MV-4-11 (cell line): ENCODE measurements around the gene CD1E.
A peak's percentile ranks its signal among the peaks of the same experiment; 100 is the strongest.
"Not testable (repeated sequence)": the region's sequence is repeated elsewhere in the genome, so short reads cannot be mapped to it uniquely, and the experiment has no call there.

Source experiments
- DNase-seq: peaks from one replicate; lab custom pipeline; 2025; lab: John Stamatoyannopoulos, UW

Gene CD1E

GRCh38 chr1:158362482-158362881, 8.8 kb downstream of the CD1E start:
- no peak for DNase-seq

GRCh38 chr1:158362941-158363340, 9.2 kb downstream of the CD1E start:
- no peak for DNase-seq

GRCh38 chr1:158366783-158367182, 13.1 kb downstream of the CD1E start:
- DNase-seq = no peak

GRCh38 chr1:158371188-158371953, 17.7 kb downstream of the CD1E start:
- no peak for DNase-seq

- not testable (repeated sequence) for DNase-seq
Measured at GRCh38 chr1:158374101-158374500, 20.4 kb downstream of the CD1E start.

GRCh38 chr1:158374860-158375259, 21.2 kb downstream of the CD1E start:
- DNase-seq = peak; percentile 92

- no peak for DNase-seq
Measured at GRCh38 chr1:158390331-158390730, 36.6 kb downstream of the CD1E start.

GRCh38 chr1:158391099-158391498, 37.4 kb downstream of the CD1E start:
- DNase-seq = no peak

GRCh38 chr1:158393476-158393875, 39.8 kb downstream of the CD1E start:
- no peak for DNase-seq

- no peak for DNase-seq
Measured at GRCh38 chr1:158396646-158397045, 43.0 kb downstream of the CD1E start.

- no peak for DNase-seq
Measured at GRCh38 chr1:158398818-158399514, 45.3 kb downstream of the CD1E start, which contains the start of gene OR10T2. Gene OR10T2 (minus strand): TSS chr1:158399466. CDS start chr1:158399466, 0 bp downstream.

- no peak for DNase-seq
Measured at GRCh38 chr1:158400871-158401270, 47.2 kb downstream of the CD1E start.

GRCh38 chr1:158407092-158407491, 53.4 kb downstream of the CD1E start:
- no peak for DNase-seq
